ENCODE results near the gene COL18A1. TPM values are rescaled to one million over a fixed set of nuclear protein-coding genes. Genes with fewer than 3 reads are reported as not detected.

Gene COL18A1
- total RNA-seq, 1 experiment from 2014 or later, result 3.3 TPM

GRCh38 chr21:45484318-45484717, 79.4 kb downstream of the COL18A1 start:
- intact Hi-C loops (cut with micrococcal nuclease; ENCODE audit: unreplicated experiment), result no loop called here
- POLR2A ChIA-PET (ENCODE audit: low non-redundant PET), result no interaction called here

GRCh38 chr21:45485686-45486442, 80.9 kb downstream of the COL18A1 start:
- no peak for TF ChIP-seq EZH2 (IDR thresholded peaks at IDR 0.05; ENCODE audit: borderline replicate concordance, low read depth, low read length, poor library complexity, severe bottlenecking)
- no peak for TF ChIP-seq CTCF (conservative IDR thresholded peaks at IDR 0.05; ENCODE audit: low read depth, low read length)
- H3K36me3 ChIP-seq (ENCODE audit: insufficient read depth, low read length, poor library complexity, severe bottlenecking), result no peaks in the 10 kb centered on the region
- no TSS peak for BruUV-seq (replicated peaks)

More at GRCh38 chr21:45484318-45484717, 79.4 kb downstream of the COL18A1 start:
- Histone ChIP-seq H3K27ac (ENCODE audit: low read depth, low read length, poor library complexity, severe bottlenecking) (no peak overlapping the region), H3K4me3 (ENCODE audit: low read depth, low read length, poor library complexity, severe bottlenecking) (no peak overlapping the region), H3K9me3 (ENCODE audit: low read depth, low read length, poor library complexity, severe bottlenecking) (no peaks in the 10 kb centered on the region), H3K36me3 (ENCODE audit: insufficient read depth, low read length, poor library complexity, severe bottlenecking) (no peaks in the 10 kb centered on the region), H3K4me1 (ENCODE audit: insufficient read depth, low read length, poor library complexity, severe bottlenecking) (no peaks in the 10 kb centered on the region), H3K27me3 (replicated peaks; ENCODE audit: insufficient read depth, low read depth, low read length, poor library complexity) (no peaks in the 10 kb centered on the region)
- CTCF ChIA-PET, result no interaction called here
- DNase-seq (ENCODE audit: low spot score), result no peak
- BruUV-seq (replicated peaks), result no TSS peak
- no peak for TF ChIP-seq EZH2 (IDR thresholded peaks at IDR 0.05; ENCODE audit: borderline replicate concordance, low read depth, low read length, poor library complexity, severe bottlenecking)
- TF ChIP-seq CTCF (conservative IDR thresholded peaks at IDR 0.05; ENCODE audit: low read depth, low read length), result no peak

GRCh38 chr21:45486443-45487160, 81.6 kb downstream of the COL18A1 start:
- Histone ChIP-seq H3K9me3 (ENCODE audit: low read depth, low read length, poor library complexity, severe bottlenecking) (no peaks in the 10 kb centered on the region), H3K4me1 (ENCODE audit: insufficient read depth, low read length, poor library complexity, severe bottlenecking) (no peaks in the 10 kb centered on the region), H3K27ac (ENCODE audit: low read depth, low read length, poor library complexity, severe bottlenecking) (no peak overlapping the region), H3K4me3 (ENCODE audit: low read depth, low read length, poor library complexity, severe bottlenecking) (no peak overlapping the region), H3K36me3 (ENCODE audit: insufficient read depth, low read length, poor library complexity, severe bottlenecking) (no peaks in the 10 kb centered on the region), H3K27me3 (replicated peaks; ENCODE audit: insufficient read depth, low read depth, low read length, poor library complexity) (no peaks in the 10 kb centered on the region)
- TF ChIP-seq CTCF (conservative IDR thresholded peaks at IDR 0.05; ENCODE audit: low read depth, low read length) (no peak), EZH2 (IDR thresholded peaks at IDR 0.05; ENCODE audit: borderline replicate concordance, low read depth, low read length, poor library complexity, severe bottlenecking) (no peak)
- no peak for DNase-seq (ENCODE audit: low spot score)
- ChIA-PET CTCF (no interaction called here), POLR2A (ENCODE audit: low non-redundant PET) (no interaction called here)
- BruUV-seq (replicated peaks), result no TSS peak
- intact Hi-C loops (cut with micrococcal nuclease; ENCODE audit: unreplicated experiment), result no loop called here

More at GRCh38 chr21:45485686-45486442, 80.9 kb downstream of the COL18A1 start:
- intact Hi-C loops (cut with micrococcal nuclease; ENCODE audit: unreplicated experiment), result no loop called here
- Histone ChIP-seq H3K9me3 (ENCODE audit: low read depth, low read length, poor library complexity, severe bottlenecking) (no peaks in the 10 kb centered on the region), H3K4me3 (ENCODE audit: low read depth, low read length, poor library complexity, severe bottlenecking) (no peak overlapping the region), H3K27me3 (replicated peaks; ENCODE audit: insufficient read depth, low read depth, low read length, poor library complexity) (no peaks in the 10 kb centered on the region), H3K27ac (ENCODE audit: low read depth, low read length, poor library complexity, severe bottlenecking) (no peak overlapping the region), H3K4me1 (ENCODE audit: insufficient read depth, low read length, poor library complexity, severe bottlenecking) (no peaks in the 10 kb centered on the region)
- CTCF ChIA-PET, result no interaction called here
- DNase-seq (ENCODE audit: low spot score), result no peak
- POLR2A ChIA-PET (ENCODE audit: low non-redundant PET), result no interaction called here
